Fibroblast of lung (primary cell): ENCODE results near the gene ESAM.

ENCODE experiments used
- EZH2 ChIP-seq: IDR thresholded peaks from 2 replicates; pipeline ENCODE4 v1.5.1; 2012; ENCODE audit warnings: low read length, control low read depth, mild to moderate bottlenecking; ENCODE audit errors: missing control alignments
- TF ChIP-seq, protein P1 (sequence below), 2 donors: IDR thresholded peaks in 1 of 2; conservative IDR thresholded peaks in 1 of 2; 1 replicate in 1 of 2; 2 replicates in 1 of 2; pipeline ENCODE4 v1.5.1; 2011 to 2012; ENCODE audit warnings: low read length in 2 of 2, control low read depth in 1 of 2, inconsistent platforms in 1 of 2, low read depth in 1 of 2, mild to moderate bottlenecking in 1 of 2

GRCh38 chr11:124804884-124805283 lies 42.8 kb upstream of the ESAM start:
- TF ChIP-seq, protein P1, sequence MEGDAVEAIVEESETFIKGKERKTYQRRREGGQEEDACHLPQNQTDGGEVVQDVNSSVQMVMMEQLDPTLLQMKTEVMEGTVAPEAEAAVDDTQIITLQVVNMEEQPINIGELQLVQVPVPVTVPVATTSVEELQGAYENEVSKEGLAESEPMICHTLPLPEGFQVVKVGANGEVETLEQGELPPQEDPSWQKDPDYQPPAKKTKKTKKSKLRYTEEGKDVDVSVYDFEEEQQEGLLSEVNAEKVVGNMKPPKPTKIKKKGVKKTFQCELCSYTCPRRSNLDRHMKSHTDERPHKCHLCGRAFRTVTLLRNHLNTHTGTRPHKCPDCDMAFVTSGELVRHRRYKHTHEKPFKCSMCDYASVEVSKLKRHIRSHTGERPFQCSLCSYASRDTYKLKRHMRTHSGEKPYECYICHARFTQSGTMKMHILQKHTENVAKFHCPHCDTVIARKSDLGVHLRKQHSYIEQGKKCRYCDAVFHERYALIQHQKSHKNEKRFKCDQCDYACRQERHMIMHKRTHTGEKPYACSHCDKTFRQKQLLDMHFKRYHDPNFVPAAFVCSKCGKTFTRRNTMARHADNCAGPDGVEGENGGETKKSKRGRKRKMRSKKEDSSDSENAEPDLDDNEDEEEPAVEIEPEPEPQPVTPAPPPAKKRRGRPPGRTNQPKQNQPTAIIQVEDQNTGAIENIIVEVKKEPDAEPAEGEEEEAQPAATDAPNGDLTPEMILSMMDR (conservative IDR thresholded peaks at IDR 0.05 in 1 of 2, IDR thresholded peaks at IDR 0.05 in 1 of 2; ENCODE audit: low read depth in 1 of 2, low read length in 2 of 2), result no peak
- TF ChIP-seq EZH2, result no peak
